Measurements from ENCODE around the gene MDH2. TPM values are rescaled to one million over a fixed set of nuclear protein-coding genes. Genes with fewer than 3 reads are reported as not detected.

MDH2 gene
- total and polyA plus RNA-seq, 2 of the 4 experiments (the other 2 are of a cell fraction) = 55.4 to 206 TPM

DNA sequence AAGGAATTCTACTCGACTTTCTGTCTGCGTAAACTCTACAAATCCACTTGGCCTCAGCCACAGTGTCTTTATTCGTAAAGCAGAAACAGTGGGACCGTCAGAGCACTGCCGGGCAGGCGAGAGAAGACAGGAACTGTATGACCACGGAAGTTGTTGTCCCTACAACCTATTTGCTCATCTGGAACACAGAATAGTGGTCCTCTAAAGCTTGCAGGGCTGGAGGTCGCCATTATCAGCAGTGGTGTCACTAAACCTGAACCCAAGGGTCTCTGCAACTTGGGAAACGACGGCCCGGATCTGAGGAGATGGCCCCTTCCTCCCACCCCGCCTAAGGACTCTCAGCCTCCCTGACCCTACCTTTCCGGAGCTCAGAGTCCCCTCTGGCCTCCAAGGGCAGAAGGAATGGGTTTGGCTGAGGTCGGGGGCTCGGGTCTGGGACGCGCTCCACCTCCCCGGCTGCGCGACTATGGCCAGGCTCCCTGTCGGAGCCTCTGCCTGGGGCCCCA, 548 bp upstream of the MDH2 start:
- ChIA-PET POLR2A (ENCODE audit: unreplicated experiment) (no interaction called here), CTCF (interaction anchor here (0.9 kb wide), 1 partner anchor 9 kb away, joined by 14 read pairs; no protein-coding TSS in a partner anchor)
- Histone ChIP-seq H4K8ac (ENCODE audit: low read depth in 2 of 2, low read length in 2 of 2) (peak overlapping the region; percentile 57 to 97), H3K4me3 (ENCODE audit: insufficient read depth, low read depth, low read length) (peak overlapping the region; percentile 77), H3K27ac (ENCODE audit: insufficient read depth, low read length) (peak overlapping the region; percentile 76), H3K4ac (ENCODE audit: low read depth, low read length) (peak overlapping the region; percentile 95), H2BK15ac (ENCODE audit: low read depth, low read length) (no peak overlapping the region), H2BK20ac (ENCODE audit: low read depth, low read length) (no peak overlapping the region), H3K56ac (ENCODE audit: extremely low read depth, insufficient read depth, low read length) (peak overlapping the region; percentile 55), H2AK9ac (replicated peaks; ENCODE audit: low read depth, low read length, poor library complexity) (peak overlapping the region; percentile 99), H2BK5ac (ENCODE audit: low read depth, low read length, poor library complexity, severe bottlenecking) (peak overlapping the region; percentile 61), H3K79me1 (ENCODE audit: low read depth in 1 of 2, low read length in 2 of 2) (peaks cover 18 to 89% of the 10 kb centered on the region in 2 experiments), H3K9me3 (ENCODE audit: control insufficient read depth, insufficient read depth, low read length) (no peaks in the 10 kb centered on the region), H3K9ac (ENCODE audit: low read depth, low read length) (peak overlapping the region; percentile 90), H4K5ac (ENCODE audit: low read depth, low read length) (peak overlapping the region; percentile 74), H2BK120ac (ENCODE audit: low read depth, low read length) (peak overlapping the region; percentile 33), H3K18ac (ENCODE audit: low read depth, low read length) (peak overlapping the region; percentile 10), H3K36me3 (ENCODE audit: control insufficient read depth, insufficient read depth, low read length) (peaks cover 2% of the 10 kb centered on the region), H4K91ac (ENCODE audit: insufficient read depth, low read depth, low read length) (peak overlapping the region; percentile 81), H3K4me2 (ENCODE audit: low read depth, low read length) (peak overlapping the region; percentile 100), H3K14ac (replicated peaks; ENCODE audit: low read depth, low read length) (peak overlapping the region; percentile 96), H4K20me1 (ENCODE audit: insufficient read depth, low read length) (peaks cover 31% of the 10 kb centered on the region), H3K9me1 (ENCODE audit: insufficient read depth, low read length) (peaks cover 18% of the 10 kb centered on the region), H2AK5ac (ENCODE audit: low read depth, low read length) (peak overlapping the region; percentile 51), H2AFZ (replicated peaks; ENCODE audit: low read length, poor library complexity) (peak overlapping the region; percentile 98), H3K27me3 (ENCODE audit: control insufficient read depth, insufficient read depth, low read length) (no peaks in the 10 kb centered on the region), H3K4me1 (ENCODE audit: control insufficient read depth, insufficient read depth, low read length) (peaks cover 5% of the 10 kb centered on the region), H3K23ac (ENCODE audit: low read depth, low read length) (peak overlapping the region; percentile 95)
- peak; percentile 0 for ATAC-seq (ENCODE audit: low read depth)
- intact Hi-C loops (cut with micrococcal nuclease) = no loop called here
- dilution Hi-C loops (cut with HindIII; ENCODE audit: low sequenced_read_pairs, unreplicated experiment) = no loop called here
- TF ChIP-seq BHLHE40 (IDR thresholded peaks at IDR 0.05; ENCODE audit: low read depth, low read length) = no peak
- TF ChIP-seq FOS (IDR thresholded peaks at IDR 0.05; ENCODE audit: low read depth, low read length) = no peak
- TF ChIP-seq, protein P1, sequence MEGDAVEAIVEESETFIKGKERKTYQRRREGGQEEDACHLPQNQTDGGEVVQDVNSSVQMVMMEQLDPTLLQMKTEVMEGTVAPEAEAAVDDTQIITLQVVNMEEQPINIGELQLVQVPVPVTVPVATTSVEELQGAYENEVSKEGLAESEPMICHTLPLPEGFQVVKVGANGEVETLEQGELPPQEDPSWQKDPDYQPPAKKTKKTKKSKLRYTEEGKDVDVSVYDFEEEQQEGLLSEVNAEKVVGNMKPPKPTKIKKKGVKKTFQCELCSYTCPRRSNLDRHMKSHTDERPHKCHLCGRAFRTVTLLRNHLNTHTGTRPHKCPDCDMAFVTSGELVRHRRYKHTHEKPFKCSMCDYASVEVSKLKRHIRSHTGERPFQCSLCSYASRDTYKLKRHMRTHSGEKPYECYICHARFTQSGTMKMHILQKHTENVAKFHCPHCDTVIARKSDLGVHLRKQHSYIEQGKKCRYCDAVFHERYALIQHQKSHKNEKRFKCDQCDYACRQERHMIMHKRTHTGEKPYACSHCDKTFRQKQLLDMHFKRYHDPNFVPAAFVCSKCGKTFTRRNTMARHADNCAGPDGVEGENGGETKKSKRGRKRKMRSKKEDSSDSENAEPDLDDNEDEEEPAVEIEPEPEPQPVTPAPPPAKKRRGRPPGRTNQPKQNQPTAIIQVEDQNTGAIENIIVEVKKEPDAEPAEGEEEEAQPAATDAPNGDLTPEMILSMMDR (conservative IDR thresholded peaks at IDR 0.05; ENCODE audit: low read depth, low read length) = no peak
- BruUV-seq (replicated peaks) = TSS peak; percentile 58
- in situ Hi-C loops (cut with MboI; ENCODE audit: low sequenced_read_pairs) = loop anchor here (25.0 kb wide), 1 partner anchor 510 kb away; no protein-coding TSS in a partner anchor
- no peak for DNase-seq
- WGBS, 2 experiments (ENCODE audit: extremely low coverage in 2 of 2, insufficient read length in 1 of 2) = 5% methylated on average over 7 of the region's 21 CpGs; no CpG with 5 or more reads in 1 of the 2 experiments
